HFF-Myc (cell line): ENCODE measurements around the gene CTBP2.

Source experiments
- DNase-seq: peaks from one replicate; pipeline ENCODE4 v3.0.0-alpha.2; 2011; ENCODE audit warnings: low read depth; ENCODE audit errors: extremely low read depth
- H3K4me3 ChIP-seq: replicated peaks from 2 replicates; pipeline ENCODE4 v1.5.1; 2011; ENCODE audit warnings: low read depth, mild to moderate bottlenecking, control low read depth, low read length
- CTCF ChIP-seq: IDR thresholded peaks from 2 replicates; pipeline ENCODE4 v1.5.1; 2012; ENCODE audit warnings: mild to moderate bottlenecking, low read depth, low read length, control low read depth; ENCODE audit errors: missing control alignments

The CTBP2 gene

GRCh38 chr10:125067764-125068163 lies 92.6 kb downstream of the CTBP2 start:
- no peak overlapping the region for H3K4me3 ChIP-seq
- DNase-seq, result no peak
- TF ChIP-seq CTCF, result no peak

DNA sequence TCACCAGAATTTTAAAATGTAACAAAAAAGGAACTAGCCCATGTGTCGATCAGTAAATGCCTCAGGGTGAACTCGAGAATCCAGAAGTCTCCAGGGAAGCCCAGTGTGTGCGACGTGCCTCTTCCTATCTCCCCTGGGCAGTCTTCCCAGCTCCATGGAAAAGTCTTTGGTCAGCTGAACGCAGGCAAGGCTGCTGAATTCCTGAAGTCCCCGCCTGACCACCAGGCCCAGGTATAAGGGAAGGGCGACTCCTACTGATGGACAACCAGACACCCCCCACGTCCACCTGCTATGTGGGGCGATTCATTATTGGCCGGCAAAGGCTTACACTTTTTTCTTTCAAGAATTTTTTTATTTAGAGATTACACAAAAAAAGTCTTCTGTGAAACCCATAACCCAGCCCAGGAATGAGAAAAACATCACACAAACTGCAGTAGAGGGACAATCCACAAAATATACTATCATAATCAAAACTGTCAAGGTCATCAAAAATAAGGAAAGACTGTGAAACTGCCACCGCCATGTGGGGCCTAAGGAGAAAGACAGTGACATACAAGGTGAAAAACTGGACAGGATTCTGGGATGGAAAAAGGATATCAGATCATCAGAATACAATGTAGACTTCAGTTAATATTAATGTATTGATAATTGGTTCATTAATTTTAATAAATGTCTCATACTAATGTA lies 93.5 kb downstream of the CTBP2 start:
- no peak overlapping the region for H3K4me3 ChIP-seq
- DNase-seq, result no peak
- TF ChIP-seq CTCF, result no peak

DNA sequence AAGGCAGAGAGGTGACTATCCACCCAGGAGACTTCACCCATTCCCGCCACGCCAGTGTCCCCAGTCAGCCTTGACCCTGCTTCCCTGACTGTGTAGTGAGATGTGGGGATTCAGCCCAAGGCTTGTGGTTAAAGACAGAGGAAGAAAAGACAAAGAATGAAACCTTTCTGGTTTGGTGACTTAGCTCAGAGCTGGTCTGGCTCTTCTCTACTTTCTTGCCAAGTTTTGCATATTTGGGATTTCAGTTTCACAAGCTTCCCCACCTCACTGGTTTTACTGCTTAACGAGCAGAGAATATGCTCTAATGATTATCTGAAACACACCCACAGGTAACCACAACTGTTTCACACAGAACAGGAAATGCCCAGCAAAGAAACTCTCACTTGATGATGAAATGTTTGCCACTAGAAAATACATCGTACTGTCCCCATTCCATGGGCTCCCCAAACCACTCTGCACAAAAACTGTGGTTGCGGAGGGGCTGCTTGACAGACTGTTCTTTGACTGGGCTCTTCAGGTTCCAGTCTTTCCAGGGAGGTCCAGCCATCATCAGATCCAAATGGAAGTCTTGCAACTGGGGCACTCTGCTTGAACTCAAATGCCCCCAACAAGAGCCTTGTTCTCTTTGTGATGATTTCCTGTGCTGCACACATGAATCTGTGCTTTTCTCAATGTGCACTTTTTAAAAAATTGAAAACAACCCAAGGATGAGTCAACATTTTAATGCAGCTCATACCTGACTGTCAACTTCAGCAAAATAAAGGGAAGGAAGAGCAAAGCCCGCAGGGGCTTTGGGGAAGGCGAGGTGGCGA lies 95.5 kb downstream of the CTBP2 start:
- no peak for TF ChIP-seq CTCF
- H3K4me3 ChIP-seq, result no peak overlapping the region
- no peak for DNase-seq

GRCh38 chr10:125063256-125063925 lies 97.0 kb downstream of the CTBP2 start:
- no peak overlapping the region for H3K4me3 ChIP-seq

DNA sequence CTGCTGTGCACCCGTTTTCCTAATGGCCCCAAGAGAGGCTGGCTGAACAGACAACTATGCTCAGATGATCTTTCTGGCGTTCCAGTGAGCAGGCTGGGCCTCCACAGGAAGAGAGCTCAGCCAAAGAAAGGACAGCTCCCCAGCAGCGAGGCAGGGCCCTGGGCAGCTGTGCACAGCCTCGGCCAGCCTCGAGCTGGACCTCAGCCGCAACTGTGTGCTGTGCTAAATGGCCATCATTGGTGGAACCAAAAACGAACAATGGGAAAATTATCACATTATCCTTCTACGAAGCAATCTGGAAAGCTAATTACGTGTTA lies 97.5 kb downstream of the CTBP2 start:
- no peak overlapping the region for H3K4me3 ChIP-seq
- TF ChIP-seq CTCF, result no peak
- no peak for DNase-seq

More at GRCh38 chr10:125063256-125063925, 97.0 kb downstream of the CTBP2 start:
- no peak for TF ChIP-seq CTCF
- DNase-seq, result no peak

- no peak for TF ChIP-seq CTCF
- no peak for DNase-seq
- H3K4me3 ChIP-seq, result no peak overlapping the region
Observed at GRCh38 chr10:125062227-125062913, 98.0 kb downstream of the CTBP2 start.
